ENCODE results near the gene ME2.
"Not testable (repeated sequence)": the region's sequence is repeated elsewhere in the genome, so short reads cannot be mapped to it uniquely, and the experiment has no call there.

ME2 gene

GRCh38 chr18:50955253-50955652 lies 76.3 kb downstream of the ME2 start:
- ATAC-seq (replicated peaks) (no peak), DNase-seq (no peak)
- Mint-ChIP-seq H3K4me3 (no peak overlapping the region), H3K27ac (no peak overlapping the region), H3K9me3 (peaks cover 0 to 3% of the 10 kb centered on the region in 2 donors), H3K4me1 (no peaks in the 10 kb centered on the region), H3K27me3 (peaks cover 0 to 4% of the 10 kb centered on the region in 2 donors), H3K36me3 (peaks cover 0 to 3% of the 10 kb centered on the region in 2 donors)

- ATAC-seq (replicated peaks) (no peak), DNase-seq (no peak)
- Mint-ChIP-seq H3K9me3 (peaks cover 0 to 7% of the 10 kb centered on the region in 2 donors), H3K27ac (no peak overlapping the region), H3K27me3 (peaks cover 0 to 4% of the 10 kb centered on the region in 2 donors), H3K4me1 (no peaks in the 10 kb centered on the region), H3K4me3 (no peak overlapping the region), H3K36me3 (no peaks in the 10 kb centered on the region)
Measured at GRCh38 chr18:50956116-50956515, 77.2 kb downstream of the ME2 start.

- Mint-ChIP-seq H3K36me3 (peaks cover 0 to 14% of the 10 kb centered on the region in 2 donors), H3K9me3 (peaks cover 16 to 30% of the 10 kb centered on the region in 2 donors), H3K27ac (no peak overlapping the region), H3K4me1 (no peaks in the 10 kb centered on the region), H3K4me3 (no peak overlapping the region), H3K27me3 (peaks cover 4 to 8% of the 10 kb centered on the region in 2 donors)
- DNase-seq: no peak
- ATAC-seq (replicated peaks): no peak
Measured at GRCh38 chr18:50961974-50962373, 83.1 kb downstream of the ME2 start.

- peaks cover 15 to 20% of the 10 kb centered on the region in 2 donors for H3K4me1 Mint-ChIP-seq
- H3K27me3 Mint-ChIP-seq: peaks cover 4% of the 10 kb centered on the region in 2 donors
- ATAC-seq (replicated peaks): peak; percentile 97 to 98
- peak within 1 kb of the TSS; percentile 93 to 94 for H3K4me3 Mint-ChIP-seq
- peak within 1 kb of the TSS; percentile 97 for H3K27ac Mint-ChIP-seq
- peaks cover 0 to 12% of the 10 kb centered on the region in 2 donors for H3K36me3 Mint-ChIP-seq
- peak; percentile 70 for DNase-seq
- H3K9me3 Mint-ChIP-seq: peaks cover 9 to 12% of the 10 kb centered on the region in 2 donors
Measured at GRCh38 chr18:50967714-50968661, 89.1 kb downstream of the ME2 start, which contains the start of gene ELAC1. Gene ELAC1 (plus strand): TSS chr18:50968040. CDS start chr18:50974405, 6,365 bp downstream.

DNA sequence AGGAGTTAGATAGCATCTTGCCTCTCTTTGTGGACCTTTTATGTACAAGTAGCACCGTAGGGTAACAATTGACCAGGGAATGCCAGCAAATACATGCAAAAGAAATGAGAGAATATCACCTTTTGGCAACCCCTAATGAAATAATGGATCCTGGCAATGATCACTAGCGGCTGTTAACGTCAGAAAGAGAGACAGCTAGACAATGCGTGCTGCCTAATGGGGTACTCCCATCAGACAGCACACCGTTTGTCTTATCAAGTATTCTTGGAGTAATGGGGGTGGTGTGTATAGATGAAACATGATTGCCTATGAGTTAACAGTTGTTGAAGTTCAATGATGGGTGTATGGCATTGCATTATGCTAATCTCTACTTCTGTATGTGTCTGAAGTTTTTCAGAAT lies 90.5 kb downstream of the ME2 start:
- H3K27ac Mint-ChIP-seq: no peak overlapping the region
- H3K36me3 Mint-ChIP-seq: peaks cover 2 to 5% of the 10 kb centered on the region in 2 donors
- ATAC-seq (replicated peaks) (no peak), DNase-seq (no peak)
- H3K4me1 Mint-ChIP-seq: peaks cover 19 to 25% of the 10 kb centered on the region in 2 donors
- peak overlapping the region; percentile 75 to 94 for H3K4me3 Mint-ChIP-seq
- H3K9me3 Mint-ChIP-seq: no peaks in the 10 kb centered on the region
- peaks cover 0 to 4% of the 10 kb centered on the region in 2 donors for H3K27me3 Mint-ChIP-seq

- Mint-ChIP-seq H3K9me3 (no peaks in the 10 kb centered on the region), H3K4me3 (no peak overlapping the region), H3K27me3 (peaks cover 0 to 2% of the 10 kb centered on the region in 2 donors), H3K36me3 (peaks cover 8 to 10% of the 10 kb centered on the region in 2 donors), H3K4me1 (peaks cover 19 to 25% of the 10 kb centered on the region in 2 donors), H3K27ac (no peak overlapping the region)
- no peak for DNase-seq
- no peak for ATAC-seq (replicated peaks)
Measured at GRCh38 chr18:50970006-50970405, 91.1 kb downstream of the ME2 start.

DNA sequence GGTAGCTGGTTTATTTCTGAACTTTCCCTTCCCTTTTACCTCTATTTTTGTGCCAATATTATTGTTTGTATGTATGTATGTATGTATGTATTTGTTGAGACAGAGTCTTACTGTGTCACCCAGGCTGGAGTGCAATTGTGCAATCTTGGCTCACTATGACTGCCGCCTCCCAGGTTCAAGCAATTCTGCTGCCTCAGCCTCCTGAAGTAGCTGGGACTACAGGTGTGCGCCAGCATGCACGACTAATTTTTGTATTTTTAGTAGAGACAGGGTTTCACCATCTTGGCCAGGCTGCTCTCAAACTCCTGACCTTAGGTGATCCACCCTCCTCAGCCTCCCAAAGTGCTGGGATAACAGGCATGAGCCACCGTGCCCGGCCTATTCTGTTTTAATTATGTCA lies 93.5 kb downstream of the ME2 start:
- H3K36me3 Mint-ChIP-seq: peaks cover 30 to 34% of the 10 kb centered on the region in 2 donors
- DNase-seq; H3K27ac Mint-ChIP-seq; H3K9me3 Mint-ChIP-seq; ATAC-seq (replicated peaks); H3K4me3 Mint-ChIP-seq; H3K27me3 Mint-ChIP-seq: not testable (repeated sequence)
- peaks cover 18 to 25% of the 10 kb centered on the region in 2 donors for H3K4me1 Mint-ChIP-seq

- peaks cover 40 to 43% of the 10 kb centered on the region in 2 donors for H3K36me3 Mint-ChIP-seq
- peaks cover 10 to 12% of the 10 kb centered on the region in 2 donors for H3K9me3 Mint-ChIP-seq
- no peaks in the 10 kb centered on the region for H3K27me3 Mint-ChIP-seq
- H3K4me3 Mint-ChIP-seq: no peak overlapping the region
- no peak overlapping the region for H3K27ac Mint-ChIP-seq
- H3K4me1 Mint-ChIP-seq: peaks cover 16 to 25% of the 10 kb centered on the region in 2 donors
- DNase-seq (no peak), ATAC-seq (replicated peaks) (peak; percentile 64 to 78)
Measured at GRCh38 chr18:50973367-50974126, 94.6 kb downstream of the ME2 start.

DNA sequence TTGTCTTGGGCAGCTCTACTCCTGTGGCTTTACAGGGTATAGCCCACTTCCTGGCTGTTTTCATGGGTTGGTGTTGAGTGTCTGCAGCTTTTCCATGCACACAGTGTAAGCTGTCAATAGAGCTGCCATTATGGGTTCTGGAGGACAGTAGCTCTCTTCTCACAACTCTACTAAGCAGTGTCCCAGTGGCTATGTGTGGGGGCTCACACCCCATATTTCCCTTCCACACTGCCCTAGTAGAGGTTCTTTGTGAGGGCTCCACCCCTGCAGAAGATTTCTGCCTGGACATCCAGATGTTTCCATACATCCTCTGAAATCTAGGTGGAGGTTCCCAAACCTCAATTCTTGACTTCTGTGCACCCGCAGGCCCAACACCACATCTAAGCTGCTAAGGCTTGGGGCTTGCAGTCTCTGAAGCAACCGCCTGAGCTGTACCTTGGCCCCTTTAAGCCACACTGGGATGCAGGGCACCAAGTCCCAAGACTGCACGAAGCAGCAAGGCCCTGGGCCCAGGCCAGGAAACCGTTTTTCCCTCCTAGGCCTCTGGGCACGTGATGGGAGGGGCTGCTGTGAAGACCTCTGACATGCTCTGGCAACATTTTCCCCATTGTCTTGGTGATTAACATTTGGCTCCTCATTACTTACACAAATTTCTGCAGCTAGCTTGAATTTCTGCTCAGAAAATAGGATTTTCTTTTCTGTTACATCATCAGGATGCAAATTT lies 98.3 kb downstream of the ME2 start:
- H3K27me3 Mint-ChIP-seq: no peaks in the 10 kb centered on the region
- no peak overlapping the region for H3K4me3 Mint-ChIP-seq
- peaks cover 10 to 14% of the 10 kb centered on the region in 2 donors for H3K9me3 Mint-ChIP-seq
- no peak for ATAC-seq (replicated peaks)
- peaks cover 45 to 58% of the 10 kb centered on the region in 2 donors for H3K36me3 Mint-ChIP-seq
- H3K4me1 Mint-ChIP-seq: peaks cover 7 to 13% of the 10 kb centered on the region in 2 donors
- no peak for DNase-seq
- no peak overlapping the region for H3K27ac Mint-ChIP-seq

GRCh38 chr18:50981381-50981780 lies 102.5 kb downstream of the ME2 start:
- H3K9me3 Mint-ChIP-seq: peaks cover 8 to 9% of the 10 kb centered on the region in 2 donors
- H3K36me3 Mint-ChIP-seq: peaks cover 33 to 49% of the 10 kb centered on the region in 2 donors

GRCh38 chr18:50982086-50982801 lies 103.3 kb downstream of the ME2 start:
- Mint-ChIP-seq H3K27ac (no peak overlapping the region), H3K27me3 (no peaks in the 10 kb centered on the region), H3K4me1 (peaks cover 0 to 3% of the 10 kb centered on the region in 2 donors), H3K36me3 (peaks cover 30 to 46% of the 10 kb centered on the region in 2 donors), H3K9me3 (peaks cover 3 to 5% of the 10 kb centered on the region in 2 donors), H3K4me3 (no peak overlapping the region)
- ATAC-seq (replicated peaks): no peak
- no peak for DNase-seq

More at GRCh38 chr18:50981381-50981780, 102.5 kb downstream of the ME2 start:
- no peak for DNase-seq
- no peak for ATAC-seq (replicated peaks)
- Mint-ChIP-seq H3K4me3 (no peak overlapping the region), H3K27me3 (no peaks in the 10 kb centered on the region), H3K27ac (no peak overlapping the region), H3K4me1 (no peaks in the 10 kb centered on the region)

- peaks cover 25 to 46% of the 10 kb centered on the region in 2 donors for H3K36me3 Mint-ChIP-seq
- H3K27ac Mint-ChIP-seq: no peak overlapping the region
- DNase-seq: no peak
- H3K4me1 Mint-ChIP-seq: peaks cover 0 to 3% of the 10 kb centered on the region in 2 donors
- H3K4me3 Mint-ChIP-seq: no peak overlapping the region
- peaks cover 3 to 5% of the 10 kb centered on the region in 2 donors for H3K9me3 Mint-ChIP-seq
- ATAC-seq (replicated peaks): no peak
- H3K27me3 Mint-ChIP-seq: no peaks in the 10 kb centered on the region
Measured at GRCh38 chr18:50982802-50983179, 103.9 kb downstream of the ME2 start.

GRCh38 chr18:50986360-50987087 lies 107.6 kb downstream of the ME2 start:
- Mint-ChIP-seq H3K36me3 (peaks cover 14 to 29% of the 10 kb centered on the region in 2 donors), H3K27me3 (no peaks in the 10 kb centered on the region), H3K9me3 (no peaks in the 10 kb centered on the region), H3K4me1 (peaks cover 0 to 3% of the 10 kb centered on the region in 2 donors), H3K4me3 (no peak overlapping the region), H3K27ac (no peak overlapping the region)
- ATAC-seq (replicated peaks) (no peak), DNase-seq (no peak)

All from stimulated activated naive B cell treated with anti-CD40 and anti-IgM and Interleukin-4, amounts not matched to agents 10 μg/mL and 1 μg/mL and 100 μg/mL, for 72 hours (primary cell).